H1 (cell line): ENCODE data around the gene PTX4. TPM values are rescaled to one million over a fixed set of nuclear protein-coding genes. Genes with fewer than 3 reads are reported as not detected.

Experiments
- BACH1 ChIP-seq: IDR thresholded peaks from 2 replicates; pipeline ENCODE4 v1.6.1; 2012; ENCODE audit warnings: low read length, improper control_type of control experiment
- BCL11A ChIP-seq, 2 experiments: IDR thresholded peaks; one replicate each; pipeline ENCODE4 v1.6.1; 2011; ENCODE audit warnings: low read depth in 2 of 2, low read length in 2 of 2, mild to moderate bottlenecking in 2 of 2
- BRCA1 ChIP-seq: IDR thresholded peaks from 2 replicates; pipeline ENCODE4 v1.6.1; 2012; ENCODE audit warnings: low read depth, low read length, improper control_type of control experiment
- CBX5 ChIP-seq: fragments of 300-800, 300-1000 bp; sonication (generic); IDR thresholded peaks from 2 replicates; pipeline ENCODE4 v1.7.1; 2016; ENCODE audit warnings: antibody characterized with exemption, low read length, low read depth
- CHD1 ChIP-seq: IDR thresholded peaks from 2 replicates; pipeline ENCODE4 v1.6.1; 2012; ENCODE audit warnings: low read depth, low read length, improper control_type of control experiment
- CREB1 ChIP-seq: IDR thresholded peaks from 2 replicates; pipeline ENCODE4 v1.6.1; 2012; ENCODE audit warnings: inconsistent platforms
- CTCF ChIP-seq, 3 experiments: IDR thresholded peaks; 1 replicate in 2 of 3; 2 replicates in 1 of 3; pipeline versions ENCODE4 v1.5.1 to v1.6.1; 2011; ENCODE audit warnings: low read length in 3 of 3, mild to moderate bottlenecking in 3 of 3, inconsistent platforms in 2 of 3, low read depth in 1 of 3, moderate library complexity in 1 of 3; ENCODE audit not compliant: insufficient read depth in 1 of 3; ENCODE audit errors: control extremely low read depth in 1 of 3
- GTF2F1 ChIP-seq: IDR thresholded peaks from 2 replicates; pipeline ENCODE4 v1.6.1; 2012; ENCODE audit warnings: low read depth, low read length, improper control_type of control experiment, borderline replicate concordance
- HDAC2 ChIP-seq, 2 experiments: fragments of 300-600 bp in 1 of 2; sonication (generic) in 1 of 2; IDR thresholded peaks; 2 replicates each; pipeline ENCODE4 v1.6.1; 2011 to 2012; ENCODE audit warnings: low read depth in 2 of 2, low read length in 2 of 2, mild to moderate bottlenecking in 2 of 2, moderate library complexity in 2 of 2, borderline replicate concordance in 1 of 2, inconsistent platforms in 1 of 2
- PHF8 ChIP-seq: fragments of 200-600 bp; sonication (generic); conservative IDR thresholded peaks from 2 replicates; pipeline ENCODE4 v1.7.1; 2012; ENCODE audit warnings: low read depth, mild to moderate bottlenecking, inconsistent platforms, low read length, moderate library complexity
- POLR2A ChIP-seq, 2 experiments: IDR thresholded peaks; 1 replicate in 1 of 2; 2 replicates in 1 of 2; pipeline ENCODE4 v1.6.1; 2011; ENCODE audit warnings: low read depth in 2 of 2, low read length in 2 of 2, mild to moderate bottlenecking in 2 of 2; ENCODE audit errors: control extremely low read depth in 1 of 2
- RAD21 ChIP-seq, 2 experiments: IDR thresholded peaks in 1 of 2; conservative IDR thresholded peaks in 1 of 2; 2 replicates each; pipeline ENCODE4 v1.6.1; 2011; ENCODE audit warnings: low read depth in 2 of 2, low read length in 2 of 2, improper control_type of control experiment in 1 of 2, inconsistent platforms in 1 of 2, mild to moderate bottlenecking in 1 of 2, moderate library complexity in 1 of 2
- RNF2 ChIP-seq: fragments of 200-900, 300-1000 bp; sonication (generic); IDR thresholded peaks from 2 replicates; pipeline ENCODE4 v1.7.1; 2016; ENCODE audit warnings: borderline replicate concordance, low read depth, mild to moderate bottlenecking, antibody characterized with exemption, low read length; ENCODE audit not compliant: poor library complexity, severe bottlenecking; ENCODE audit errors: missing control alignments
- SAP30 ChIP-seq: fragments of 300-600 bp; sonication (generic); IDR thresholded peaks from 2 replicates; pipeline ENCODE4 v1.7.1; 2012; ENCODE audit warnings: low read length, moderate library complexity, mild to moderate bottlenecking, inconsistent platforms; ENCODE audit not compliant: insufficient read depth, insufficient replicate concordance
- SIN3A ChIP-seq, 2 experiments: IDR thresholded peaks in 1 of 2; conservative IDR thresholded peaks in 1 of 2; 2 replicates each; pipeline ENCODE4 v1.6.1; 2011 to 2012; ENCODE audit warnings: low read length in 2 of 2, improper control_type of control experiment in 1 of 2, low read depth in 1 of 2, mild to moderate bottlenecking in 1 of 2
- SIRT6 ChIP-seq: IDR thresholded peaks from one replicate; pipeline ENCODE4 v1.7.1; 2012; ENCODE audit warnings: low read length, inconsistent platforms
- SP2 ChIP-seq: IDR thresholded peaks from 2 replicates; pipeline ENCODE4 v1.6.1; 2012; ENCODE audit warnings: mild to moderate bottlenecking, low read length, inconsistent platforms
- SP4 ChIP-seq: IDR thresholded peaks from 2 replicates; pipeline ENCODE4 v1.6.1; 2012; ENCODE audit warnings: low read length, inconsistent platforms
- SRF ChIP-seq: IDR thresholded peaks from 2 replicates; pipeline ENCODE4 v1.6.1; 2011; ENCODE audit warnings: mild to moderate bottlenecking, low read depth, low read length, moderate library complexity
- TCF12 ChIP-seq: IDR thresholded peaks from 2 replicates; pipeline ENCODE4 v1.6.1; 2011; ENCODE audit warnings: low read depth, mild to moderate bottlenecking, low read length
- ZNF274 ChIP-seq: IDR thresholded peaks from 2 replicates; pipeline ENCODE4 v1.7.0; 2012; ENCODE audit warnings: low read length, borderline replicate concordance; ENCODE audit errors: extremely low read depth
- polyA plus RNA-seq, 7 experiments: library from polyadenylated mRNA; depleted of rRNA in 3 of 7; stranded (reverse) in 5 of 7; unstranded in 2 of 7; fragments of >200 nt in 5 of 7; fragments of 200-250 nt in 2 of 7; gene quantifications; 1 replicate in 5 of 7; 2 replicates in 1 of 7; 4 replicates in 1 of 7; pipeline versions ENCODE4 v1.2.1 to v1.2.3, GENCODE V29; 2011 to 2013; ENCODE audit warnings: missing spikeins in 2 of 7, mixed read lengths in 2 of 7
- total RNA-seq: library from RNA; stranded (reverse); fragmentation: NEBNext Ultra II Directional; extraction: Animal tissue kit (Norgen Biotek cat#: 25700); gene quantifications from 2 replicates; pipeline ENCODE4 v1.2.1, GENCODE V29; 2021

PTX4 gene
- total and polyA plus RNA-seq, 2 of the 8 experiments (the other 6 are each of a cell fraction or from before 2014, with no cell fraction given): not detected

GRCh38 chr16:1511662-1512569 is 23.2 kb upstream of the PTX4 start (continued):
- peak in 2 of 3 experiments; percentile 12 to 32; a peak in 2 of 4 replicates for TF ChIP-seq CTCF (IDR thresholded peaks at IDR 0.05; ENCODE audit: control extremely low read depth in 1 of 3, insufficient read depth in 1 of 3, low read depth in 1 of 3, low read length in 3 of 3)
- TF ChIP-seq SP4: no peak
- no peak for TF ChIP-seq SIRT6
- TF ChIP-seq SP2: no peak
- no peak for TF ChIP-seq BRCA1
- TF ChIP-seq BACH1: no peak
- no peak for TF ChIP-seq SRF
- no peak for TF ChIP-seq RNF2
- no peak for TF ChIP-seq GTF2F1
- TF ChIP-seq TCF12: no peak
- no peak for TF ChIP-seq CBX5
- no peak for TF ChIP-seq BCL11A (IDR thresholded peaks at IDR 0.05; ENCODE audit: low read depth in 2 of 2, low read length in 2 of 2)
- no peak for TF ChIP-seq CHD1
- TF ChIP-seq SAP30: no peak
- no peak for TF ChIP-seq PHF8
- TF ChIP-seq CREB1: no peak
- TF ChIP-seq POLR2A (IDR thresholded peaks at IDR 0.05; ENCODE audit: control extremely low read depth in 1 of 2, low read depth in 2 of 2, low read length in 2 of 2): peak in 1 of 2 experiments; percentile 6; a peak in 1 of 3 replicates
- no peak for TF ChIP-seq HDAC2 (IDR thresholded peaks at IDR 0.05; ENCODE audit: borderline replicate concordance in 1 of 2, low read depth in 2 of 2, low read length in 2 of 2)
- peak in 1 of 2 experiments; percentile 15; a peak in 2 of 4 replicates for TF ChIP-seq RAD21 (IDR thresholded peaks at IDR 0.05 in 1 of 2, conservative IDR thresholded peaks at IDR 0.05 in 1 of 2; ENCODE audit: low read depth in 2 of 2, low read length in 2 of 2)
- TF ChIP-seq SIN3A (conservative IDR thresholded peaks at IDR 0.05 in 1 of 2, IDR thresholded peaks at IDR 0.05 in 1 of 2; ENCODE audit: low read depth in 1 of 2, low read length in 2 of 2): no peak
- TF ChIP-seq ZNF274: no peak
